Naive thymus-derived CD4-positive, alpha-beta T cell (primary cell): ENCODE data around the gene ANKLE1. TPM values are rescaled to one million over a fixed set of nuclear protein-coding genes. Genes with fewer than 3 reads are reported as not detected.
A peak's percentile ranks its signal among the peaks of the same experiment; 100 is the strongest.
"Not testable (repeated sequence)": the region's sequence is repeated elsewhere in the genome, so short reads cannot be mapped to it uniquely, and the experiment has no call there.

Source experiments
- ATAC-seq: fragments of 150-1000 bp; cut with Tn5 transposase; 2 replicates; pipeline ENCODE4 v1.10.0; 2021; ENCODE audit warnings: mild to moderate bottlenecking, moderate library complexity
- CTCF ChIA-PET: fragments of 350-600 bp; sonication (Branson Sonifier 250); formaldehyde crosslinking; loops from one replicate; lab custom pipeline; 2021; ENCODE audit warnings: antibody characterized with exemption; lab: Charles Lee
- POLR2A ChIA-PET: fragments of 350-600 bp; sonication (Branson Sonifier 250); formaldehyde crosslinking; loops from one replicate; lab custom pipeline; 2021; ENCODE audit warnings: antibody characterized with exemption, inconsistent platforms; lab: Charles Lee
- DNase-seq, 9 donors: peaks; one replicate each; pipeline versions ENCODE4 v3.0.0 to v3.0.0-alpha.2; 2020 to 2022; ENCODE audit warnings: mixed read lengths in 1 of 9
- H3K27ac ChIP-seq: one replicate; pipeline ENCODE4 v1.7.0; 2013; ENCODE audit warnings: mild to moderate bottlenecking, low read depth, low read length, moderate library complexity
- H3K27me3 ChIP-seq, 2 donors: one replicate each; pipeline ENCODE4 v1.7.0; 2013; ENCODE audit warnings: low read length in 2 of 2, mild to moderate bottlenecking in 2 of 2, moderate library complexity in 2 of 2; ENCODE audit not compliant: control insufficient read depth in 2 of 2, insufficient read depth in 2 of 2
- H3K36me3 ChIP-seq, 3 experiments: 1 replicate in 2 of 3; 2 replicates in 1 of 3; pipeline ENCODE4 v1.7.0; 2013; ENCODE audit warnings: low read length in 3 of 3, mild to moderate bottlenecking in 3 of 3, moderate library complexity in 1 of 3; ENCODE audit not compliant: insufficient read depth in 3 of 3, control insufficient read depth in 2 of 3
- H3K4me1 ChIP-seq, 2 donors: one replicate each; pipeline ENCODE4 v1.7.0; 2013; ENCODE audit warnings: low read length in 2 of 2, mild to moderate bottlenecking in 2 of 2, moderate library complexity in 1 of 2; ENCODE audit not compliant: control insufficient read depth in 2 of 2, insufficient read depth in 2 of 2
- H3K4me3 ChIP-seq: 2 replicates; pipeline ENCODE4 v1.7.0; 2013; ENCODE audit warnings: mild to moderate bottlenecking, low read length
- H3K9me3 ChIP-seq, 3 experiments: 1 replicate in 2 of 3; 2 replicates in 1 of 3; pipeline ENCODE4 v1.7.0; 2013; ENCODE audit warnings: low read length in 3 of 3; ENCODE audit not compliant: control insufficient read depth in 2 of 3
- H3K27ac Mint-ChIP-seq, 9 donors: one replicate each; pipeline ENCODE4 v1.8.0; 2020 to 2022; ENCODE audit warnings: mixed read lengths in 9 of 9, mild to moderate bottlenecking in 8 of 9, moderate library complexity in 5 of 9, inconsistent platforms in 2 of 9
- H3K27me3 Mint-ChIP-seq, 5 donors: one replicate each; pipeline ENCODE4 v1.8.0; 2021 to 2022; ENCODE audit warnings: mixed read lengths in 5 of 5, mild to moderate bottlenecking in 1 of 5
- H3K36me3 Mint-ChIP-seq, 5 donors: one replicate each; pipeline ENCODE4 v1.8.0; 2020 to 2022; ENCODE audit warnings: mixed read lengths in 5 of 5, mild to moderate bottlenecking in 3 of 5, inconsistent platforms in 1 of 5
- H3K4me1 Mint-ChIP-seq, 7 donors: one replicate each; pipeline ENCODE4 v1.8.0; 2020 to 2022; ENCODE audit warnings: mixed read lengths in 7 of 7, mild to moderate bottlenecking in 3 of 7, inconsistent platforms in 1 of 7
- H3K4me3 Mint-ChIP-seq, 10 donors: one replicate each; pipeline ENCODE4 v1.8.0; 2020 to 2022; ENCODE audit warnings: mild to moderate bottlenecking in 10 of 10, mixed read lengths in 10 of 10, moderate library complexity in 6 of 10, inconsistent platforms in 2 of 10
- H3K9me3 Mint-ChIP-seq, 11 donors: one replicate each; pipeline ENCODE4 v1.8.0; 2020 to 2022; ENCODE audit warnings: mixed read lengths in 11 of 11, mild to moderate bottlenecking in 4 of 11, inconsistent platforms in 1 of 11, moderate library complexity in 1 of 11
- intact Hi-C, 2 donors: fragments of 100-400 bp; cut with micrococcal nuclease; formaldehyde crosslinking; loops; one replicate each; pipeline ENCODE4 v1.15.1; 2023
- polyA plus RNA-seq, 2 donors: library from polyadenylated mRNA; unstranded; fragments of 300-500 nt; fragmentation: Illumina TruSeq; gene quantifications; one replicate each; pipeline ENCODE4 v1.2.3, GENCODE V29; 2021
- total RNA-seq, 6 experiments: library from RNA in 5 of 6; stranded (reverse) in 5 of 6; gene quantifications; 1 replicate in 5 of 6; 2 replicates in 1 of 6; pipeline ENCODE4 v1.2.3 and lab custom pipeline; 2021 to 2026

ANKLE1 gene
- total and polyA plus RNA-seq, 7 experiments from 2014 or later: 0.29 to 5.5 (median 3.2) TPM; not detected in 1

GRCh38 chr19:17274892-17275291, 6.8 kb upstream of the ANKLE1 start:
- H3K4me1 ChIP-seq, H3K9me3 ChIP-seq, ATAC-seq, H3K27me3 ChIP-seq, CTCF ChIA-PET, H3K27me3 Mint-ChIP-seq, H3K27ac Mint-ChIP-seq, POLR2A ChIA-PET, H3K4me3 ChIP-seq, DNase-seq, H3K9me3 Mint-ChIP-seq, intact Hi-C loops, H3K4me3 Mint-ChIP-seq, H3K4me1 Mint-ChIP-seq, H3K27ac ChIP-seq: not testable (repeated sequence)
- peaks cover 8 to 81% (median 15%) of the 10 kb centered on the region in 3 experiments for H3K36me3 ChIP-seq
- peaks cover 0 to 28% (median 12%) of the 10 kb centered on the region in 5 donors for H3K36me3 Mint-ChIP-seq

- Histone ChIP-seq H3K27ac (no peak overlapping the region), H3K27me3 (no peaks in the 10 kb centered on the region), H3K9me3 (no peaks in the 10 kb centered on the region), H3K4me3 (no peak overlapping the region), H3K4me1 (no peaks in the 10 kb centered on the region), H3K36me3 (peaks cover 8 to 75% (median 15%) of the 10 kb centered on the region in 3 experiments)
- Mint-ChIP-seq H3K27me3 (no peaks in the 10 kb centered on the region), H3K9me3 (no peaks in the 10 kb centered on the region), H3K4me1 (no peaks in the 10 kb centered on the region), H3K4me3 (no peak overlapping the region), H3K36me3 (peaks cover 0 to 28% (median 8%) of the 10 kb centered on the region in 5 donors), H3K27ac (no peak overlapping the region)
- intact Hi-C loops: no loop called here
- no peak for ATAC-seq
- CTCF ChIA-PET: no interaction called here
- POLR2A ChIA-PET: no interaction called here
- no peak for DNase-seq
Measured at GRCh38 chr19:17275441-17276175, 6.1 kb upstream of the ANKLE1 start.

- ChIA-PET POLR2A (interaction anchor here (0.9 kb wide), 1 partner anchor 95 kb away, joined by 3 read pairs; no protein-coding TSS in a partner anchor), CTCF (interaction anchor here (0.5 to 1.3 kb wide), 5 partner anchors 13 to 294 kb away, joined by 3 to 4 read pairs (median 4); no protein-coding TSS in a partner anchor)
- Mint-ChIP-seq H3K27me3 (peaks cover 0 to 2% (median 0%) of the 10 kb centered on the region in 5 donors), H3K4me1 (peaks cover 0 to 9% (median 3%) of the 10 kb centered on the region in 7 donors), H3K27ac (no peak overlapping the region), H3K36me3 (peaks cover 0 to 18% (median 8%) of the 10 kb centered on the region in 5 donors), H3K9me3 (no peaks in the 10 kb centered on the region), H3K4me3 (no peak overlapping the region)
- Histone ChIP-seq H3K9me3 (no peaks in the 10 kb centered on the region), H3K4me3 (no peak overlapping the region), H3K36me3 (peaks cover 3 to 46% (median 8%) of the 10 kb centered on the region in 3 experiments), H3K4me1 (peaks cover 0 to 8% of the 10 kb centered on the region in 2 donors), H3K27ac (no peak overlapping the region), H3K27me3 (no peaks in the 10 kb centered on the region)
- intact Hi-C loops: no loop called here
- DNase-seq (no peak), ATAC-seq (no peak)
Measured at GRCh38 chr19:17279436-17279835, 2.3 kb upstream of the ANKLE1 start.

GRCh38 chr19:17282488-17283125, 906 bp downstream of the ANKLE1 start:
- POLR2A ChIA-PET: interaction anchor here (0.7 to 2.3 kb wide), 4 partner anchors 16 to 23 kb away, joined by 3 to 11 read pairs (median 4); partner anchors contain the start of gene BABAM1
- peak overlapping the region; percentile 62 for H3K4me3 ChIP-seq
- H3K27ac Mint-ChIP-seq: peak overlapping the region in 3 of 9 donors; percentile 56 to 72 (median 62)

GRCh38 chr19:17283504-17283996, 1.8 kb downstream of the ANKLE1 start:
- Histone ChIP-seq H3K9me3 (no peaks in the 10 kb centered on the region), H3K27me3 (no peaks in the 10 kb centered on the region), H3K4me1 (peaks cover 0 to 8% of the 10 kb centered on the region in 2 donors), H3K27ac (no peak overlapping the region), H3K4me3 (no peak overlapping the region), H3K36me3 (peaks cover 0 to 13% (median 0%) of the 10 kb centered on the region in 3 experiments)
- Mint-ChIP-seq H3K4me1 (peaks cover 0 to 9% (median 3%) of the 10 kb centered on the region in 7 donors), H3K27me3 (peaks cover 0 to 4% (median 0%) of the 10 kb centered on the region in 5 donors), H3K4me3 (peak overlapping the region in 3 of 10 donors; percentile 9 to 54 (median 52)), H3K9me3 (no peaks in the 10 kb centered on the region), H3K36me3 (peaks cover 0 to 4% (median 0%) of the 10 kb centered on the region in 5 donors), H3K27ac (peak overlapping the region in 1 of 9 donors; percentile 56)
- ATAC-seq (no peak), DNase-seq (no peak)
- ChIA-PET POLR2A (interaction anchor here (0.7 to 1.3 kb wide), 3 partner anchors 19 to 50 kb away, joined by 3 to 4 read pairs (median 3); partner anchors contain the start of gene USHBP1), CTCF (interaction anchor here (0.6 to 4.2 kb wide), 10 partner anchors 20 to 511 kb away, joined by 3 to 36 read pairs (median 3); partner anchors contain the start of genes ABHD8, ANO8, HAUS8 and MYO9B)
- intact Hi-C loops: loop anchor here (2.0 to 5.0 kb wide), 6 partner anchors 49 to 566 kb away; partner anchors contain the start of genes HAUS8 (in 1 of the 2), MYO9B (in 1 of the 2) and NWD1 (in 1 of the 2)

More at GRCh38 chr19:17282488-17283125, 906 bp downstream of the ANKLE1 start:
- peaks cover 0 to 8% of the 10 kb centered on the region in 2 donors for H3K4me1 ChIP-seq
- DNase-seq (peak; percentile 58 to 86 (median 70)), ATAC-seq (peak; percentile 97)
- Mint-ChIP-seq H3K4me1 (peaks cover 0 to 9% (median 3%) of the 10 kb centered on the region in 7 donors), H3K36me3 (peaks cover 0 to 4% (median 0%) of the 10 kb centered on the region in 5 donors), H3K27me3 (peaks cover 0 to 4% (median 0%) of the 10 kb centered on the region in 5 donors), H3K9me3 (no peaks in the 10 kb centered on the region), H3K4me3 (peak overlapping the region; percentile 75 to 90 (median 81))
- H3K36me3 ChIP-seq: peaks cover 0 to 14% (median under 1%) of the 10 kb centered on the region in 3 experiments
- intact Hi-C loops: loop anchor here (1.0 to 5.0 kb wide), 10 partner anchors 21 to 565 kb away; partner anchors contain the start of genes HAUS8 (in 1 of the 2), MYO9B (in 1 of the 2) and NWD1 (in 1 of the 2)
- H3K27ac ChIP-seq: no peak overlapping the region
- no peaks in the 10 kb centered on the region for H3K9me3 ChIP-seq
- no peaks in the 10 kb centered on the region for H3K27me3 ChIP-seq
- CTCF ChIA-PET: interaction anchor here (0.6 to 4.2 kb wide), 9 partner anchors 16 to 214 kb away, joined by 3 to 36 read pairs (median 3); partner anchors contain the start of genes ABHD8 and BABAM1
